ENCODE measurements around the gene ZRANB3. TPM values are rescaled to one million over a fixed set of nuclear protein-coding genes. Genes with fewer than 3 reads are reported as not detected.

Gene ZRANB3
- total RNA-seq, 1 donor from 2014 or later = 16.5 TPM

GRCh38 chr2:135186054-135186453 lies 345.0 kb downstream of the ZRANB3 start:
- H3K4me1 Mint-ChIP-seq = no peaks in the 10 kb centered on the region
- peaks cover 18% of the 10 kb centered on the region for H3K36me3 Mint-ChIP-seq
- no peak for DNase-seq (ENCODE audit: low spot score in 2 of 2, unreplicated experiment in 2 of 2)
- no peak for TF ChIP-seq CTCF (IDR thresholded peaks at IDR 0.05; ENCODE audit: unreplicated experiment)
- H3K4me3 Mint-ChIP-seq = no peak overlapping the region
- H3K27me3 Mint-ChIP-seq (ENCODE audit: low read depth) = no peaks in the 10 kb centered on the region
- no peak overlapping the region for H3K27ac Mint-ChIP-seq
- H3K9me3 Mint-ChIP-seq = peaks cover 19% of the 10 kb centered on the region

GRCh38 chr2:135183822-135184221 lies 347.2 kb downstream of the ZRANB3 start:
- no peak overlapping the region for H3K4me3 Mint-ChIP-seq

GRCh38 chr2:135182601-135183000 lies 348.4 kb downstream of the ZRANB3 start:
- Mint-ChIP-seq H3K4me1 (no peaks in the 10 kb centered on the region), H3K4me3 (no peak overlapping the region), H3K36me3 (peaks cover 7% of the 10 kb centered on the region), H3K27me3 (ENCODE audit: low read depth) (no peaks in the 10 kb centered on the region), H3K27ac (no peak overlapping the region), H3K9me3 (peaks cover 5% of the 10 kb centered on the region)
- no peak for TF ChIP-seq CTCF (IDR thresholded peaks at IDR 0.05; ENCODE audit: unreplicated experiment)
- no peak for DNase-seq (ENCODE audit: low spot score in 2 of 2, unreplicated experiment in 2 of 2)

More at GRCh38 chr2:135183822-135184221, 347.2 kb downstream of the ZRANB3 start:
- no peaks in the 10 kb centered on the region for H3K27me3 Mint-ChIP-seq (ENCODE audit: low read depth)
- DNase-seq (ENCODE audit: low spot score in 2 of 2, unreplicated experiment in 2 of 2) = no peak
- no peak for TF ChIP-seq CTCF (IDR thresholded peaks at IDR 0.05; ENCODE audit: unreplicated experiment)
- peaks cover 3% of the 10 kb centered on the region for H3K9me3 Mint-ChIP-seq
- H3K4me1 Mint-ChIP-seq = no peaks in the 10 kb centered on the region
- peaks cover 7% of the 10 kb centered on the region for H3K36me3 Mint-ChIP-seq
- no peak overlapping the region for H3K27ac Mint-ChIP-seq

GRCh38 chr2:135182190-135182589 lies 348.8 kb downstream of the ZRANB3 start:
- Mint-ChIP-seq H3K4me3 (no peak overlapping the region), H3K27me3 (ENCODE audit: low read depth) (no peaks in the 10 kb centered on the region), H3K36me3 (peaks cover 10% of the 10 kb centered on the region), H3K9me3 (peaks cover 7% of the 10 kb centered on the region), H3K4me1 (no peaks in the 10 kb centered on the region), H3K27ac (no peak overlapping the region)
- no peak for DNase-seq (ENCODE audit: low spot score in 2 of 2, unreplicated experiment in 2 of 2)
- no peak for TF ChIP-seq CTCF (IDR thresholded peaks at IDR 0.05; ENCODE audit: unreplicated experiment)

- Mint-ChIP-seq H3K27me3 (ENCODE audit: low read depth) (no peaks in the 10 kb centered on the region), H3K27ac (no peak overlapping the region), H3K4me1 (no peaks in the 10 kb centered on the region), H3K9me3 (peaks cover 21% of the 10 kb centered on the region), H3K36me3 (peaks cover 27% of the 10 kb centered on the region), H3K4me3 (no peak overlapping the region)
- DNase-seq (ENCODE audit: low spot score in 2 of 2, unreplicated experiment in 2 of 2) = no peak
- TF ChIP-seq CTCF (IDR thresholded peaks at IDR 0.05; ENCODE audit: unreplicated experiment) = no peak
These were observed 351.3 kb downstream of the ZRANB3 start for GRCh38 chr2:135179689-135180088.

- Mint-ChIP-seq H3K36me3 (peaks cover 43% of the 10 kb centered on the region), H3K27ac (no peak overlapping the region), H3K9me3 (peaks cover 21% of the 10 kb centered on the region), H3K4me1 (no peaks in the 10 kb centered on the region), H3K4me3 (no peak overlapping the region), H3K27me3 (ENCODE audit: low read depth) (no peaks in the 10 kb centered on the region)
- no peak for TF ChIP-seq CTCF (IDR thresholded peaks at IDR 0.05; ENCODE audit: unreplicated experiment)
- no peak for DNase-seq (ENCODE audit: low spot score in 2 of 2, unreplicated experiment in 2 of 2)
These were observed 355.8 kb downstream of the ZRANB3 start for GRCh38 chr2:135175177-135175576.
